GM12873 (cell line): ENCODE data around the gene CLINT1.
A peak's percentile ranks its signal among the peaks of the same experiment; 100 is the strongest.

Experiments used
- TF ChIP-seq, protein P1 (sequence below): IDR thresholded peaks from 2 replicates; pipeline ENCODE4 v1.5.1; 2012; ENCODE audit warnings: low read depth, mild to moderate bottlenecking, moderate library complexity, low read length, control low read depth; ENCODE audit not compliant: insufficient read depth; ENCODE audit errors: missing control alignments

The CLINT1 gene

DNA sequence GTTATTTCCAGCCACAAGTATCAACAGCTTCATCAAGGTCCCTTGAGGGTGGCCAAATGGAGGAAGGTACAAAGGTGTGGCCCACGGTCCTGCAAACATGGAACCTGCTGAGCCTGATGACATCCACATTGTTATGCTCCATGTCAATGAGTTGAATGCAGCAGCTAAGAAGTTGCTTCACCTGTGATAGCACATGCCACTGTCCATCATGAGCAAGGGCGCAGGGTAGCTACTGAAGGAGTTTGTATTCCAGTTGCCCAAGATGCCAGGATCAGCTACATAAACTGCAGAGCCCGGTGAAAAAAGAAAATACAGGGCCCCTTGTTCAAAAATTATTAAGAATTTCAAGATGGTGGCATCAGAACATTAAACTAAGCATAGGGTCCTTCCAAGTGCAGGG lies 91.3 kb downstream of the CLINT1 start:
- TF ChIP-seq, protein P1, sequence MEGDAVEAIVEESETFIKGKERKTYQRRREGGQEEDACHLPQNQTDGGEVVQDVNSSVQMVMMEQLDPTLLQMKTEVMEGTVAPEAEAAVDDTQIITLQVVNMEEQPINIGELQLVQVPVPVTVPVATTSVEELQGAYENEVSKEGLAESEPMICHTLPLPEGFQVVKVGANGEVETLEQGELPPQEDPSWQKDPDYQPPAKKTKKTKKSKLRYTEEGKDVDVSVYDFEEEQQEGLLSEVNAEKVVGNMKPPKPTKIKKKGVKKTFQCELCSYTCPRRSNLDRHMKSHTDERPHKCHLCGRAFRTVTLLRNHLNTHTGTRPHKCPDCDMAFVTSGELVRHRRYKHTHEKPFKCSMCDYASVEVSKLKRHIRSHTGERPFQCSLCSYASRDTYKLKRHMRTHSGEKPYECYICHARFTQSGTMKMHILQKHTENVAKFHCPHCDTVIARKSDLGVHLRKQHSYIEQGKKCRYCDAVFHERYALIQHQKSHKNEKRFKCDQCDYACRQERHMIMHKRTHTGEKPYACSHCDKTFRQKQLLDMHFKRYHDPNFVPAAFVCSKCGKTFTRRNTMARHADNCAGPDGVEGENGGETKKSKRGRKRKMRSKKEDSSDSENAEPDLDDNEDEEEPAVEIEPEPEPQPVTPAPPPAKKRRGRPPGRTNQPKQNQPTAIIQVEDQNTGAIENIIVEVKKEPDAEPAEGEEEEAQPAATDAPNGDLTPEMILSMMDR: no peak

DNA sequence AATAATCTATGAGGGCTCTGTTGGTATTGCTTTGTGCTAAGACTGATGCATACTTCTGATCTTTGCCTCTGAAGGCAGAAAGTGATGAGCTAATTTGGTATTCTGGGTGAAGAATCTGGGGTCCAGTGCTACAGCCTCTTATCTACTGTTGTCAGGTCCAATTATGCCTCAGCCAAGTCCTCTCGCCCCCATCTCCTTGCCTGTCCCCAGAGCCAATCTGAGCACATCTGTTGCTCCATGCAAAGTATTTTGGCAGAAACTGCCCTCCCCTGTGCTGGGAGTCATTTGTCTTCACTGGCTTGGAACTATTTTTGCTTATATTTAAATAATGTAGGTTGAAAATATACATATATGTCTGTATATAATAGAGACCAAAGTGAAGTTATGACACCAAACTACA lies 92.0 kb downstream of the CLINT1 start:
- TF ChIP-seq, protein P1: no peak

DNA sequence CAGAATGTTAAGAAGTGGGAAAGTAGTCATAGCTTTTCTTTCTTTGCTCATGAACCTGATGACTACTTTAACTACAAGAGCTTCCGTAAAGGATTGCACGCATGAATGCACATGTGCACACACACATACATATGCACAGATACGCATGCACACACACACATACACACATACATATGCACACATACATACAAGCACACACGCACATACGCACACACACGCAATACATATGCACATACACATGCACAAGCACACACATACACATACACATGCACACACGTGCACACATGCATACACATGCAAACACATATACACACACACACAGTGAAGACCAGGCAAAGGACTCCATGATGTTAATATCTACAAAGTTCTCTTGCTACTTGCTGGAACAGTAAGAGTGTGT lies 92.5 kb downstream of the CLINT1 start:
- TF ChIP-seq, protein P1: no peak

DNA sequence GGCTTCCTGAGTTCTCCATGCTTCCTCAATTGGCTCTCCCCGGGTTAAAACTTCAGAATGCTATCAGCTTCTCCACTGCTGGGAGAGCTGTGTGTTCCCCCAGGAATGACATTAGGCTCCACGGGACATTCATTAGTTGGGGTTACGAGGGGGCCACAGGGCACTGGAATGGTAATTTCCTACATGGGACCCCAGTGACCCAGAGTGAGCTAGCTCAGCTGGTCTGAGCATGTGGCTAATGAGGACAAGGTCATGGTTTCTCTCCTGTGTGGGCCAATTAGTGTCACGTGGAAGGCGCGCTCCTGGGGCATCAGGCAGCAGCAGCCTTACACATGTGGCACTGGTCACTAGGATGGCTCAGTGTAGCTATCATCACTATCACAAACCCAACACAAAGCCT lies 94.4 kb downstream of the CLINT1 start:
- TF ChIP-seq, protein P1: no peak

DNA sequence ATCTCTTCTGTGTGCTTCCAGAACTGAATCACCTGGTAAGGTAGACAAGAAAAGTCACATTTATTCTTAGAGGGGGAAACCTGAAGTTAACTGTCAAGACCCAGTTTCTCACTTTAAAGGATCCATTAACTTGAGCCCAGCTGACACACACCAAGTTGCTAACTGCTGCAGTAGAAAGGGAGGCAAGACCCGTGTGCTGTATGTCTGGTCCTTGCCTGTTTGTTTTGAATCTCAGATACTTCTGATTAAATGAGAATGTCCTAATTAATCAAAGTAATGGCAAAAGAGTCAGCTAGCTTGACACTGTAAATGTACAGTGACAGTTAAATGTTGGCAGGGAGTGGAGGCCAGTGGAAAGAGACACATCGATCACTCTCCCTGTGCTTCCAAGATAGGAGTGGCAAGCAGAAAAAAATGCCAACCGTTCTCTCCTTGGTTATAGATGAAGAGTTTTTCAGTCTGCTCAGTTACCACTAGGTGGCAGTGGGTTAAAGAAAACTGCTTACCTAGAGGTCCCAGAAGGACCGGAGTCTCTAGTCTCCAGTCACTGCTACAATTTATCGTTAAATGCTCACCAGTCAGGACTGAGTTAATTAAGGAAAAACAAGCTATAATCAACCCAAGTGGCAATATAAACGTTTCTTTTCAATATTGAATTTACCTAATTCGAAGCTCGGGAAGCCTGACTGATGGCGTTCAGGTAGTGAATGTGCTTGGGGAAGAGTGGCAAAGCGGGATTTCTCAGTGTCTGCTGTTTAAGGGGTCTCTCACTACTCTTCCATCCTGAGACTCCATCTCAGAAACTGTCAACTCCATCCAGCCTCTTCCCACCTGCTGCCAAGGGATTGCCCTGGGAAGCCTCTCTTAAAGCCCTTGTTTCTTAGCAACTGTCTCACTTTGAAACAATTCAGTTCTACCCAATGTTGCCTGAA lies 97.0 kb downstream of the CLINT1 start:
- TF ChIP-seq, protein P1: peak; percentile 84

DNA sequence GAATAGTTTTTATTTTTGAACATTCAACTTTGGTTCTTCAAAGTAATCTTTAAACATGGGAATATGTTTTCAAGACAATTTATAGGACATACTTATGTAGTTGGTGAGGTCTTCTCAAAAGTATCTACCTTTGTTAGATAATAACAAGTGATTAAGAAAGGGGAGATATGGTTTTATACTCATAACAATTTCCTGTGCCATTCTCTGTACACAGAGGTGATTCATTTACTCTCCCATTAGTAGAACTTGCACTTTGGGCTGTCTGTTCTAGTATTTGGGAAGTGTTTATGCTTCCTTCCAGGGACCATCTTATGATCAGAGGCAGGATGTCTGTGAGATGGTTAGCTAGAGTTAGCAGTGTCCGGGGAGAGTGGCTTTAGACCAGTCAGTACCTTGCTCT lies 100.2 kb downstream of the CLINT1 start:
- TF ChIP-seq, protein P1: no peak

DNA sequence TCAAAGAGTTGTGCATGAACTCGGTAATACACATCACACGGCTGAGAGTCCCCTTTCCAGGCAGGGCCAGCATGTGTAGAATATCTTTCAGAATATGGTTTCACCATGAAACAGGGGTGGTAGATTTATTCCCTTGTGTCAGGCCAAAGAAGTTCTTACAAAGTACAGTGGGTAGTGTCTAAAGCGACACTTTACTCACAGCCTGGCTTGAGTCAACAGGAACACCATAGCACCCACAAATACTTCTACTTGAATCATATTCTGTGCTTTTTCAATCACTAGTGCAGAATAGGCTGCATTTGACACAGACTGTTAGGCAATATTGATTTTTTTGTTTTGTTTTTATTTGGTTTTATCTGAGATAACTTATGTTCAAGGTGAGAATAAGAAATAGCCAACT lies 102.8 kb downstream of the CLINT1 start:
- TF ChIP-seq, protein P1: no peak
